IPS-NIHi7 (cell line): ENCODE results near the gene FAT1.
"Not testable (repeated sequence)": the region's sequence is repeated elsewhere in the genome, so short reads cannot be mapped to it uniquely, and the experiment has no call there.

Source experiments
- DNase-seq: peaks from one replicate; pipeline ENCODE4 v3.0.0; 2012; ENCODE audit warnings: mixed read lengths; ENCODE audit errors: extremely low spot score

Gene FAT1

DNA sequence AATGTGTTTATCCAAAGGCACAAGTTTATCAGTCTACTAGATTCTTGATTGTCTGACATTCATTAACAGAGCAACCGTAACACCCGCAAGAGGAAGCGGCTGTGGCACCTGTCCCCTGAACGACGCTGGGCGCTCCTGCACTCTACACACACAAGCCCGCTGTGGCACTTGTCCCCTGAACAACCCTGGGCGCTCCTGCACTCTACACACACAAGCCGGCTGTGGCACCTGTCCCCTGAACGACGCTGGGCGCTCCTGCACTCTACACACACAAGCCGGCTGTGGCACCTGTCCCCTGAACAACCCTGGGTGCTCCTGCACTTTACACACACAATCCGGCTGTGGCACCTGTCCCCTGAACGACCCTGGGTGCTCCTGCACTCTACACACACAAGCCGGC, 64.2 kb downstream of the FAT1 start:
- DNase-seq: not testable (repeated sequence)

DNA sequence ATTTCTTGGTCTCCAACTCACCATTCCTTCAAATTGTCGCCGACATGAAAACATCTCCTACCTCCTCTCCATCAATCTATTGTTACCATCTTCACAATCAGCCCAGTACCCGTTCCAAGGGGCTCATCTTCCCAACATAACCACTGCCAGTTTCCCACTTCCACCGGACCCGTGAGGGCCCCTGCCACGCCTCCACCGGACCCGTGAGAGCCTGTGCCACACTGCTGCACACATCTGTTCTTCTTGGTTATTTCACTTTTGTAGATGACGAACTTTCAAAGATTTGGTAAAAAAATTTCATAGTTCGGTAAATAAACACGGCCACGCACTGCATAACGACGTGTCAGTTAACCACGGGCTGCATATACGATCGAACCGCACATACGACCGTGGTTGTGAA, 65.0 kb downstream of the FAT1 start:
- DNase-seq: no peak

DNA sequence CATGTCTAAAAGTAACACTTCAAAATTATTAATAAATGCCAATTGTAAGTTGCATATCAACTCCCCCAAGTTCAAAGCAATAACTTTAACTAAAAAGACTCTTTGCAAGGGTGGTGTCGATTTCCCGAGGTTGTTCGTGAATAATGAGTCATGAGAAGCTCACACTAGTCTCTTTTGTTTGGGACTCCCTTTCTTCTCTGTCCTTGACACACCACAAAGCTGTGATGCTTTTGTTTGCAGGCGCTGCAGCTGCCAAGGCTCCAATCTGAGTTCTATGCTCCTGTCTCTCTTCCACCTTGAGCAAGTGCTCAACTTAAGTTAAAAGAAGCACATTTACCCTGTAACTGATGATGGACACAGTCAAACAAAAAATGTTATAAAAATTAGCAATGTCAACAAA, 65.9 kb downstream of the FAT1 start:
- no peak for DNase-seq

DNA sequence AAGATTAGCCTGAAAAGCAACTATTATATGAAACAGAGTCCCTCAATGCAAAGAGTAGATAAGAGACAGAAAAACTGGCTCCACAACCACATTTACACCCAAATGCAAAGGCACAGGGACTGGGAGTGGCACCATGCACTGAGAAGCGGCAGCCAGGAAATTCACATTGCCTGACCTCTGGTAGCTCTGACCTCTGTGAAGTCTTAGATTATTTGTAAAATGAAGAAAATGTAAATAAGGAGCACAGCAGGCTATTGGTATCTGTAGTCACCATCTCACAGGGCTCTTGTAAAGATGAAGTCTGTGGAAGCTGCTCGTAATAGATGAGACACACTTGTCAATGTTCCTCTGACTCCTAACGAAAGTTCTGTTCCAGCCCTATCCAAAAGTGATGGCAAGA, 69.7 kb downstream of the FAT1 start:
- no peak for DNase-seq

DNA sequence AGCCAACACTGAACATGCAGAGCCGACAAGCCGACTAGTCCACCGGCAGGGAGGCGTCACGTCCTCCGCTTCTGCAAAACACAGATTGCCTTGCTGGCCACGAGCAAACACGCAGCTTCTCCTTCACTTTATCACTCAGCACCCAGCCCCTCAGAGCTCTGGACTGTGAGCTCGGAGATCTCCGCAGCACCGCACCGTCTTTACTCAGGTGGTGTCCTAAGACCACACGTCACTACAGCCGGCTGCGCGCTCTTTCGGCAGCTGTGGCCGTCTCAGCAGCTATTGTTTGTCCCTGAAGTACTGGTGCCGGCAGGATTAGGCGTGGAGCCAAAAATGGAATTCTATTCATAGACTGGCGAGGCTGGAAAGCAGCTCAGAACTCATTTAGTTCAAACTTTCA, 72.0 kb downstream of the FAT1 start:
- no peak for DNase-seq

- DNase-seq: no peak
These were observed 72.5 kb downstream of the FAT1 start for GRCh38 chr4:186651181-186651603.

DNA sequence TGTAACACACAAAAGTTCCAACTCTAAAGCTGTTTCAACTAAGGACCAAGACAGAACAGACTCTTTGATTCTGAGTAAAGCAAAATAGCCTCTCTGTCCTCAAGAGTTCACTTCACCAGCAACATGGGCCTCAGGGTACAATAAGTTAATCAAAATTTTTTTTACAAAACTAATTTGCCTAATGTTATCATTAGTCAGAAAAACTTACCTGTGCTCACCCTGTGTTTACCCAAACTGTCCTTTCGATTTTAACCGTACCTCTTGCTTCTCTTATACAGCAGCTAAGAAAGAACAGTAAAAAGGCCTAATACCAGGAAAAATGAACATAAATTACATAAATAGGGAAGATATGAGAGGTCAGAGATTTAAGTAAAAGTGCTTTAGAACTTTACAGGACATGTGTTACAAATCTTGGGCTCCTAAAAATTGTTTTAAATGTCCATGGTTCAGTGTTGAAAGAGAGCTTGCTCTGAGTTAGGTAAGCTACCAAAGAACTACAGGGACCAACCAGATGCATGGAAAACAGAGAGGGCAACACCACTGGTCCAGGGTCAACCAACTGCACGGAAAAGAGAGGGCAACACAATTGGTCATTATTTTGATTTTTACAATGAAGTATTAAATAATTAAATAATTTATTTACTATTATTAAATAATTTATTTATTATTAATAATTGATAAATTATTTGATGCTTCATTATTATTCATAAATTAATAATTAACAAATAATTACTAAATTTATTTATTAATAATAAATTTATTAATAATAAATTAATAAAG, 73.1 kb downstream of the FAT1 start:
- no peak for DNase-seq

GRCh38 chr4:186647821-186648220, 75.8 kb downstream of the FAT1 start:
- DNase-seq: no peak

- DNase-seq: no peak
These were observed 78.9 kb downstream of the FAT1 start for GRCh38 chr4:186644737-186645261.

DNA sequence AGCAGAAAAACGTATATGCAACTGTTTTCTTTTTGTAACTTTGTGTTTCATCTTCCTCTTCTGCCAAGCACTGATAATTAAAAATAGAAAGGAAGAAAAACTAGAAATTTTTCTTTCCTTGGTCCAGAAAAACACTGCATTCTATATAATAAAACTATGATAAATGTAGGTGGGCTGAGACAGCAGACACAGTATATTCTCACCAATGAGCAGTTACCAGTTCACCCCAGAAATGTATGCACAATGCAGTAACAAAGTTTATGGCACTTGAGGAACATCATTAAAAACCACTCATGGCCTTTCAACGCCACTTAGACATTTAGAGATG, 79.4 kb downstream of the FAT1 start:
- no peak for DNase-seq

DNA sequence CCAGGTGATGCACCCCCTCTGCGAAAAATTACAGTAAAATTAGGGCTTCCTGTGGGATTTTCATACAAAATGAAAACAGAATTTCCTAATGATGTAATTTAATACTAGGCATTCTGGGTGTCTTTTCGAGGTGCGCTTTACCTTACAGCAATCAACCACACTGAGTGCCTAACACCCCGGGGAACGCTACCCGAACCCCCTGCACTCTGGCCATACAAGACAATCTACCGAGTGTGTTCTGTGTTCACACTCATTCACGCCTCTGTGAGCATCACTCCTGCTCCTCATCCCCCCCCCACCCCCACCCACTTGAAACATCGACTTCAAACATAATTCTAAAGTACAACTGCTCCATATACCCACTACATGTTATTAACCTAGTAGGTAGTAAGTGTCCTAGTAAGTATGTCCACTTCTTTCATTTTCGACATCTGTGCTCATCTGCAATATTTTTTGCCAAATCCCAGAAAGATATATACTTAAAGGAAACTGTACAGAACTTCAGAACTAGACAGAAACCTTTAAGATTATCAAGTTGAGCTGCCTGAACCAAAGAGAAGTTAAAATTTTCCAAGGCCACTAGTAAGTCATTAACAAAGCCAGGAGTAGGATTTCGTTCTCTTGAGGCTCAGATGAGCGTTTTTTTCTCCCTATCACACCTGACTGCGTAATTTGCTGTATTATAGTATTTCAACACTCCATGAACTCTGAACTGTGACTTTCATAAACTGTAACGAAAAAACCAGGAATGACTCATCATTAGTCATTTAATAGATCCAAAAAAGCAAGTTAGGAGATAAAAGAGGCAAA, 80.0 kb downstream of the FAT1 start:
- DNase-seq: no peak

DNA sequence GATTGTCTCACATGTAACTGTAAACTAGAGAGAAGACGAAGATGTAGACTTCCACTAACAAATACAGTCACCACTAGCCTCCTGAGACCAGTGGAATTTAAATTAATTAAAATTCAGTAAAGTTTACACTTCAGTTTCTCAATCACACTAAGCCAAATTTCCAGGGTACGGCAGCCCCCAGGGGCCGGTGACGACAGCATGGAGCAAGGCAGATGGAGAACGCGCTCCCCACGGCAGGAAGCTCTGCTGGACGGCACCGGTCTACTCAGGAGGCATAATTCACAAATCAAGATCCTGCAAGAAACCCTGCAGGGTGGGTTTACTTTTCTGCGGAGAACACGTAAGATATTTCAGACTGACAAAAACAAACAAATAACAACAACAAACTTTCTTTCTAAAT, 80.7 kb downstream of the FAT1 start:
- no peak for DNase-seq

- DNase-seq: no peak
These were observed 81.1 kb downstream of the FAT1 start for GRCh38 chr4:186642530-186642929.

- no peak for DNase-seq
These were observed 89.0 kb downstream of the FAT1 start for GRCh38 chr4:186634591-186635128.

DNA sequence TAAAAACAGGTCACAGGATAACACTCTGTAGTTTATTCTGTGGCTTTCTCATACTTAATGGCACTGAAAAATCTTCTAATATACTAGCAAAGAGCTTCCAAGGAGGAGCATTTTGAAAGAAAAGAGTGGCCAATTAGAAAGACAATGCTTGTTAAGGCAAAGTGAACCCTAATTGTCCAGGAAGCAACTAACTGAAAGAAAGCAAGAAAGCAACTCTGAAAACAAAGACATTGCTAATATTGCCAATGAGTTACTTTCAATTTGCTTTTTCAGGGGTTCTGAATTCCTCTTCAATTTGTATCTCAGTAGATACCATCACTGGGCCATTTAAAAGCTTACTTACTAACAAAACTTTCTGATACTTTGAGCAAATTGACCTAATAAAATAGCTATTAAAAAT, 89.8 kb downstream of the FAT1 start:
- DNase-seq: no peak

DNA sequence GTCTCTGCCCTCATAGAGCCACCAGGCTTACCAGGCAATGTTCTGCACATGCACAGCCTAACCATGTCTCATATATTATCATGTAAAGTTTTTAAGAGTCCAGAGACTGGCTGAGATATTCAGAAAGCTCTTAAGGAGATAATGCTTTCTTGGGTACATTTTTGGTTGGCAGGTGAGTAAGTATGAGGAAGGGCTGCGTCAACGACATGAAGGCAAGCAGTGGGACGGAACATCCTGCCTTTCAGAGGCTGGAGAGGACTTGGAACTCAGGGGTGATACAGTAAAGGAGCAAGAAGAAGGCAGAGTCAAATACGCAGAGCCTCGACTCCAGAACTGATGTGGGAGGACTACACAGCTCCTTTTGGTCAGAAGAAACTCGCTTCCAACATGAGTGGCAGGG, 93.5 kb downstream of the FAT1 start:
- no peak for DNase-seq

DNA sequence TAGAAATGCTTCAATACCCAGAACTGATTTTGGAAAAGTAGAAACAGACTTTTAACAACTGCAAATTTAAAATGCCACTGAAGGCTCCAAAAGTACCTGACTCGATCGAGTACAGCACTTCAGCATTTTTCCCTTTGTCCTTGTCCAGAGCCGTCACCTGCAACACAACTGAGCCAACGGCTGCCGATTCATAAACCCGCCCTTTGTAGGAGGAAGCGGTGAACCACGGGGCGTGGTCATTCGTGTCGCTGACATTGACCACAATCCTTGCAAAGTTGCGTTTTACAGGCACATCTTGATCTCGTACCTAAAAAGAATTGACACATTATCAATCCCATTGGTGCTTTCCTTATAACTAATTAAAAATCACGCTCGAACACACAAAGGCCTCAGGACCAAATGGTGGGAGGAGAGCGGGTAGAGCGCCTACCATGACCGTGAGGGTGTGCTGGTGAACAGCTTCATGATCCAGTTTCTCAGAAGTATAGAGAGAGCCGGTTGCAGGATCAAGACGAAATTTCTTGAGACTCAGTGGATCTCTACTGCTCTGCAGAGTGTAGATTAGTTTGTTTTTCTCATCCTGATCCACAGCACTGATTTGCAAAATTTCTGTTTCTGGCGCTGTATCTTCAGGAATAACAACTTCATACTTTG, 95.5 kb downstream of the FAT1 start:
- no peak for DNase-seq

DNA sequence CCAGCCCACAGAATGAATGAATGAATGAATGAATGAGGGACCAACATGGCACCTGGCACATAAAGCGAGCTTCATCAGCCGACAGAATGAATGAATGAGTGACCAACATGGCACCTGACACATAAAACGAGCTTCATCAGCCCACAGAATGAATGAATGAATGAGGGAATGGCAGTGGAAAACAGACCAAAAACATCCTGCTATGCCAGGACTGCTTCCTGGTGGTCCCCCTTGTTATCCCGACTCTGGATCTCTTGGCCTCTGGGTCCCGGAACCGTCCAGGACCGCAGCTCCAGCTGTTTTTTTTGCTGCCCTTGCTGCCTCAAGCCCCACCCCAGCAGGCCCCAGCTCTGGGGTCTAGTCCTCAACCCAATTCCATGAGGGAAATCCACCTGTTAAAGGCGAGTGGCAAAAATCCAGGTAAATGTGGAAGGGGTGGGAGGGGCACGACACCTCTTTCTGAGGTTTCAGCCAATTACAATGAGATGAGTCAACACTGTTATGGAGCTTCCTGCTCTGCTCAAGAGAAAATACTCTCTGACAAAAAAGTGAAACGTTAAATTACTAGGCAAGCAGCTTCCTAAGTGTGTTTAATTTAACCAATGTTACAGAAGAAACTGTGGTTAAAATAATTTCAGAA, 96.3 kb downstream of the FAT1 start:
- peak; percentile 22 for DNase-seq

DNA sequence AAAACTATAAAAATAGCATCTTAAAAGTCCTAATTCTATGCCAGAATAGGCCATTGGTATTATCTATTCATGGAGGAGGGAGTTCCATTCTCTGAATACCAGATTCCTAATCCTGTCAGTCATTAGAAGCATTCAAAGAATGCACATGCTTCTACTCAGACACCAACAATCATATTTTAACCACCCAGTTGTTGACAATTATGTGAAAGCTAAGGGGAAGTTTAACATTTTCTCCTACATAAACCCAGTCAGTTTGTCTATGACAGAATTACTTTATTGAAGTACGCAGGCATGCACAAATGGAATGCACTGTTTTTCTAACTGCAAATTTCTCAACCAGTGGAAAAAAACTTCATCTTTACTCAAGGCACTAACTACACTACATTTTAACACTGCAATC, 98.7 kb downstream of the FAT1 start:
- DNase-seq: no peak

- DNase-seq: no peak
These were observed 100.1 kb downstream of the FAT1 start for GRCh38 chr4:186623546-186623945.

- no peak for DNase-seq
These were observed 100.7 kb downstream of the FAT1 start for GRCh38 chr4:186622788-186623464.
